K562 (cell line): Measurements from ENCODE around the gene STK32C. TPM values are rescaled to one million over a fixed set of nuclear protein-coding genes. Genes with fewer than 3 reads are reported as not detected.

Experiments
- ATAC-seq: fragments of 200-7000 bp; cut with Tn5 transposase; 3 replicates; pipeline ENCODE4 v1.9.1; 2020; ENCODE audit warnings: moderate library complexity
- Bru-seq: library from RNA; stranded (reverse); fragments of 400-500 nt; gene quantifications from one replicate; lab custom pipeline; 2021; lab: Mats Ljungman, UMichigan
- BruChase-seq, 2 experiments: library from RNA; stranded (reverse); fragments of 400-500 nt; gene quantifications; one replicate each; lab custom pipeline; 2021; lab: Mats Ljungman, UMichigan
- BruUV-seq: library from RNA; stranded (reverse); fragments of 400-500 nt; replicated peaks from 2 replicates; lab custom pipeline; 2021; lab: Mats Ljungman, UMichigan
- CTCF ChIA-PET: fragments of 300-600 bp; formaldehyde crosslinking; extraction: SDS; loops from one replicate; lab custom pipeline; 2021; ENCODE audit warnings: low intra/inter-chr PET ratio; lab: Yijun Ruan, JAX
- POLR2A ChIA-PET: fragments of 300-600, 350-650 bp; sonication (Branson Sonifier 250); formaldehyde crosslinking; extraction: SDS; loops from one replicate; lab custom pipeline; 2021; ENCODE audit warnings: antibody characterized with exemption, inconsistent platforms; lab: Yijun Ruan, JAX
- DNase-seq, 4 experiments: peaks; one replicate each; pipeline versions ENCODE4 v3.0.0 to v3.0.0-alpha.2; 2011 to 2018; ENCODE audit warnings: low spot score in 3 of 4, mixed read lengths in 3 of 4; ENCODE audit errors: extremely low read depth in 1 of 4
- FAIRE-seq: peaks from 2 replicates; lab custom pipeline; 2011; peaks lifted over from hg19 to GRCh38; lab: Jason Lieb, UNC
- H2AFZ ChIP-seq: 2 replicates; pipeline ENCODE4 v1.6.0; 2011; ENCODE audit warnings: low read depth, low read length, control low read depth, inconsistent platforms
- H3K27ac ChIP-seq: fragments of 200-600 bp; 3 replicates; pipeline ENCODE4 v1.8.0; 2011; ENCODE audit warnings: low read depth, mild to moderate bottlenecking, control low read depth, inconsistent platforms, low read length, moderate library complexity, mixed read lengths; ENCODE audit errors: extremely low read depth
- H3K27me3 ChIP-seq, 2 experiments: fragments of 300-600 bp in 1 of 2; 2 replicates in 1 of 2; 3 replicates in 1 of 2; pipeline versions ENCODE4 v1.6.0 to v1.8.0; 2011; ENCODE audit warnings: inconsistent platforms in 2 of 2, low read length in 2 of 2, mild to moderate bottlenecking in 1 of 2, mixed read lengths in 1 of 2, moderate library complexity in 1 of 2; ENCODE audit not compliant: control insufficient read depth in 2 of 2, insufficient read depth in 2 of 2
- H3K36me3 ChIP-seq: fragments of 300-600 bp; 3 replicates; pipeline ENCODE4 v1.8.0; 2011; ENCODE audit warnings: mild to moderate bottlenecking, low read length, inconsistent platforms; ENCODE audit not compliant: control insufficient read depth, insufficient read depth
- H3K4me1 ChIP-seq, 2 experiments: fragments of 200-600 bp in 1 of 2; replicated peaks in 1 of 2; 2 replicates in 1 of 2; 3 replicates in 1 of 2; pipeline versions ENCODE4 v1.5.1 to v1.8.0; 2011; ENCODE audit warnings: inconsistent platforms in 2 of 2, low read length in 2 of 2, mild to moderate bottlenecking in 1 of 2, mixed read lengths in 1 of 2, moderate library complexity in 1 of 2; ENCODE audit not compliant: control insufficient read depth in 2 of 2, insufficient read depth in 2 of 2
- H3K4me2 ChIP-seq: 2 replicates; pipeline ENCODE4 v1.6.1; 2011; ENCODE audit warnings: low read length, control low read depth, inconsistent platforms, mixed read lengths; ENCODE audit not compliant: insufficient read depth
- H3K4me3 ChIP-seq: fragments of 200-600 bp; sonication (generic), shearing (Covaris generic); 2 replicates; pipeline ENCODE4 v1.5.1; 2016; ENCODE audit warnings: control low read depth, inconsistent platforms
- H3K79me2 ChIP-seq: fragments of 200-600 bp; 3 replicates; pipeline ENCODE4 v1.8.0; 2011; ENCODE audit warnings: low read length, inconsistent platforms; ENCODE audit not compliant: control insufficient read depth, insufficient read depth
- H3K9ac ChIP-seq, 2 experiments: 2 replicates each; pipeline versions ENCODE4 v1.6.0 to v1.6.1; 2011; ENCODE audit warnings: low read depth in 2 of 2, low read length in 2 of 2, control low read depth in 1 of 2, inconsistent platforms in 1 of 2, mild to moderate bottlenecking in 1 of 2, mixed read lengths in 1 of 2; ENCODE audit not compliant: insufficient read depth in 1 of 2
- H3K9me1 ChIP-seq: one replicate; pipeline ENCODE4 v1.6.0; 2011; ENCODE audit warnings: inconsistent platforms, mild to moderate bottlenecking, low read length, moderate library complexity; ENCODE audit not compliant: control insufficient read depth, insufficient read depth
- H3K9me3 ChIP-seq: replicated peaks from 2 replicates; pipeline ENCODE4 v1.5.1; 2011; ENCODE audit warnings: low read depth, low read length, inconsistent platforms; ENCODE audit not compliant: control insufficient read depth, insufficient read depth
- H4K20me1 ChIP-seq: replicated peaks from 2 replicates; pipeline ENCODE4 v1.6.1; 2011; ENCODE audit warnings: low read length, inconsistent platforms, mixed read lengths; ENCODE audit not compliant: control insufficient read depth, insufficient read depth
- FOXA3 ChIP-seq, 2 experiments: fragments of 450-650 bp in 1 of 2; sonication (generic) in 1 of 2; formaldehyde crosslinking; IDR thresholded peaks in 1 of 2; conservative IDR thresholded peaks in 1 of 2; 2 replicates each; pipeline versions ENCODE4 v1.4.0 to v1.8.0; 2020 to 2022; ENCODE audit warnings: mild to moderate bottlenecking in 2 of 2, missing genetic modification reagents in 1 of 2
- KLF16 ChIP-seq: IDR thresholded peaks from 2 replicates; pipeline ENCODE4 v1.6.1; 2016; ENCODE audit warnings: antibody characterized with exemption
- MAFK ChIP-seq: IDR thresholded peaks from 2 replicates; pipeline ENCODE4 v1.6.1; 2011; ENCODE audit warnings: low read length, improper control_type of control experiment
- NONO ChIP-seq, 2 experiments: fragments of 200-400 bp in 1 of 2; fragments of 450-650 bp in 1 of 2; formaldehyde crosslinking in 1 of 2; IDR thresholded peaks; 2 replicates each; pipeline ENCODE4 v1.6.1; 2017; ENCODE audit warnings: low read depth in 2 of 2, mild to moderate bottlenecking in 2 of 2, moderate library complexity in 2 of 2, low read length in 1 of 2
- UBTF ChIP-seq, 2 experiments: IDR thresholded peaks; 2 replicates each; pipeline ENCODE4 v1.6.1; 2012; ENCODE audit warnings: improper control_type of control experiment in 2 of 2, low read depth in 2 of 2, low read length in 2 of 2, borderline replicate concordance in 1 of 2
- ZNF224 ChIP-seq: sonication (generic); formaldehyde crosslinking; IDR thresholded peaks from 2 replicates; pipeline ENCODE4 v1.8.0; 2022; ENCODE audit warnings: mild to moderate bottlenecking, missing genetic modification reagents
- ZNF431 ChIP-seq: sonication (generic); formaldehyde crosslinking; IDR thresholded peaks from 2 replicates; pipeline ENCODE4 v1.8.0; 2022; ENCODE audit warnings: mild to moderate bottlenecking, missing genetic modification reagents
- ZNF586 ChIP-seq: fragments of 450-650 bp; formaldehyde crosslinking; conservative IDR thresholded peaks from 2 replicates; pipeline ENCODE4 v1.4.0; 2020; ENCODE audit warnings: mild to moderate bottlenecking, moderate library complexity
- ZNF79 ChIP-seq: fragments of 250-450 bp; sonication (Bioruptor Pico); IDR thresholded peaks from 2 replicates; pipeline ENCODE4 v1.4.0; 2020; ENCODE audit warnings: low read depth, mild to moderate bottlenecking, moderate library complexity
- WGBS: fragments of 100-300 bp; shearing (Covaris generic); methylation state at CpG from one replicate; pipeline ENCODE4 v1.1.6; 2016; ENCODE audit warnings: low coverage, mixed read lengths; ENCODE audit not compliant: insufficient coverage; ENCODE audit errors: missing lambda C conversion rate; 5-methylcytosine and 5-hydroxymethylcytosine counted together
- in situ Hi-C: fragments of 300-500 bp; cut with MboI; formaldehyde crosslinking; loops from 4 replicates; pipeline ENCODE4 v1.15.0; 2018; ENCODE audit warnings: inconsistent platforms, mixed read lengths
- intact Hi-C: fragments of 100-400 bp; cut with micrococcal nuclease; formaldehyde crosslinking; loops from 2 replicates; pipeline ENCODE4 v1.14.2; 2022
- long read RNA-seq, 3 experiments: library from polyadenylated mRNA in 2 of 3; library from RNA in 1 of 3; unstranded in 2 of 3; stranded (forward) in 1 of 3; transcript quantifications; one replicate each; pipeline ENCODE4 v2.0.0, GENCODE V29; 2019 to 2022
- polyA minus RNA-seq, 3 experiments: library from RNA; depleted of rRNA, polyadenylated mRNA; stranded (reverse); fragments of >200 nt; gene quantifications; 2 replicates each; pipeline ENCODE4 v1.2.3, GENCODE V29; 2011
- polyA plus RNA-seq, 8 experiments: library from polyadenylated mRNA; depleted of rRNA in 4 of 8; stranded (reverse) in 5 of 8; unstranded in 3 of 8; fragments of >200 nt; fragmentation: Nextera tagmentation in 2 of 8; fragmentation: Illumina TruSeq in 1 of 8; extraction: Ambion mirVana in 2 of 8; extraction: Trizol in 1 of 8; gene quantifications; 2 replicates each; pipeline versions ENCODE4 v1.2.1 to v1.2.3, GENCODE V29; 2011 to 2014; ENCODE audit warnings: inconsistent platforms in 1 of 8, missing spikeins in 1 of 8
- total RNA-seq, 7 experiments: library from RNA; depleted of rRNA in 6 of 7; stranded (reverse); fragments of >200 nt in 6 of 7; fragmentation: Illumina TruSeq in 2 of 7; extraction: Trizol in 2 of 7; gene quantifications; 2 replicates each; pipeline versions ENCODE4 v1.2.1 to v1.2.3, GENCODE V29; 2011 to 2021; ENCODE audit warnings: low replicate concordance in 1 of 7
- TF ChIP-seq, protein P1 (sequence below): fragments of 250-450 bp; sonication (Bioruptor Pico); IDR thresholded peaks from 2 replicates; pipeline ENCODE4 v1.5.0; 2020; ENCODE audit warnings: mild to moderate bottlenecking

STK32C gene
- 6.5 and 11.6 TPM in 2 replicates for total RNA-seq (2011; cell fraction: chromatin; rRNA removed; ENCODE audit: low replicate concordance)
- 13.8 and 19.2 TPM in 2 replicates for total RNA-seq (2011; cell fraction: nucleolus; rRNA removed)
- total RNA-seq (2011; cell fraction: nucleoplasm; rRNA removed) = 12.1 and 15.1 TPM in 2 replicates
- total RNA-seq (2014; rRNA removed) (15.4 and 20.6 TPM in 2 replicates), total RNA-seq (2014; rRNA removed; fragmentation: Illumina TruSeq; extraction: Trizol) (4.5 and 5.1 TPM in 2 replicates), total RNA-seq (2015; rRNA removed; fragmentation: Illumina TruSeq; extraction: Trizol) (6.5 and 8.3 TPM in 2 replicates), total RNA-seq (2021) (11.5 and 14.1 TPM in 2 replicates), polyA plus RNA-seq (2011; rRNA removed) (8.2 and 8.9 TPM in 2 replicates), polyA plus RNA-seq (2014; fragmentation: Illumina TruSeq; extraction: Trizol) (4.7 and 9.7 TPM in 2 replicates), polyA plus RNA-seq (2014; fragmentation: Nextera tagmentation; extraction: Ambion mirVana) (1 to 10 TPM; 1.5 to 2.4 TPM), polyA plus RNA-seq (2014; rRNA removed) (18.5 and 20.9 TPM in 2 replicates), polyA minus RNA-seq (2011; rRNA and poly(A)+ RNA removed) (4.0 and 5.7 TPM in 2 replicates), Bru-seq, nascent RNA (percentile 47 among the genes with signal in this experiment), BruChase-seq, experiment 1, labeled RNA remaining after a 2-hour chase (percentile 39 among the genes with signal in this experiment), BruChase-seq, experiment 2, labeled RNA remaining after a 6-hour chase (percentile 36 among the genes with signal in this experiment)
- polyA plus RNA-seq (2011; cell fraction: cytosol; rRNA removed) = 5.6 and 6.4 TPM in 2 replicates
- 12.3 and 14.7 TPM in 2 replicates for polyA plus RNA-seq (2011; cell fraction: nucleus; rRNA removed)
- 11.5 and 18.9 TPM in 2 replicates for polyA plus RNA-seq (2012)
- 3.5 and 3.9 TPM in 2 replicates for polyA minus RNA-seq (2011; cell fraction: cytosol; rRNA and poly(A)+ RNA removed)
- 8.2 and 8.3 TPM in 2 replicates for polyA minus RNA-seq (2011; cell fraction: nucleus; rRNA and poly(A)+ RNA removed)
- long read RNA-seq, experiment 1, partial matches to known transcripts = 17 of 36 reads
- long read RNA-seq, experiment 1, other reads (novel, unspliced or antisense) = 9 of 36 reads
- long read RNA-seq, experiment 2, transcript STK32C-202 (2 exons, 733 nt) = major isoform, 6 of 15 reads
- long read RNA-seq, experiment 2, partial matches to known transcripts = 1 of 15 reads
- long read RNA-seq, experiment 2, other reads (novel, unspliced or antisense) = 4 of 15 reads
- long read RNA-seq, experiment 3, partial matches to known transcripts = 0 of 6 reads
- long read RNA-seq, experiment 3, other reads (novel, unspliced or antisense) = 4 of 6 reads

DNA sequence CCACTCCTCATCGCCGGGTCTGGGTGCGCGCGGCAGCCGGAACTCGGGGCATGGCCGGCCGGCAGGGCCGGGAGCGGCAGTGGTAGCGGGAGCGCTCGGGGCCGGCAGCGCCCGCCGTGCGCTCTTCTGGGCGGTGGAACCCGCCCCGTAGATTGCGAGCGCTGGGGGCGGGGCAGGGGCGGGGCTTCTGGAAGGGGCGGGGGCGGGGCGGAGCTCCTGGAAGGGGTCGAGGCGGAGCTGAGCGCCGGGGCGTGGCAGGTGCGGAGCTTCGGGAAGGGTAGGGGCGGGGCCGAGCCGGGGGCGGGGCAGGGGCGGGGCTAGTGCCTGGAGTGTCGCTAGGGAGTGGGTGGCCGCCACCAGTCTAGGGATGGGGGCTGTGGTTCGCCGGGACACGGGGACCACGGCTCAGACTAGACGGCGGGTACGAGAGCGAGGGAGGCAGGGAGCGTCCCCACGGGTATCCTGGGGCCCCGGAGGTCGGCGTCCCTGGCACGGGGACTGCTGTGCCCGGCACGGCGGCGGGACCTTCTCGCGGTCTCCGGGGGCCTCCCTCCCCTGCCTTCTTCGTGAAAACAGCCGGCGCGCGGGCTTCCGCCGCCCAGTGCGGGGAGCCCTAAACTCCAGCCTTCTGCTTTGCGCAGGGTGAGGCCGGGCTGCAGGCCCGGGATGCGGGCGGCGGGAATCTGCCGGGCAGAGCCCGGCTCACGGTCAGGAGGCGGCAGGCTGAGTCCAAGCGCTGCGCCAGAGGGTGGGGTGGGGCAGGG is at the start of gene STK32C:
TSS of gene STK32C (minus strand) at position 128 of the 764 bp plus-strand sequence. CDS start at position 11, 117 bp downstream.
- in situ Hi-C loops = no loop called here
- TF ChIP-seq ZNF224 (no peak), NONO (IDR thresholded peaks at IDR 0.05; ENCODE audit: low read depth in 2 of 2, low read length in 1 of 2) (no peak), KLF16 (no peak), ZNF79 (CRISPR knock-in tag) (no peak), FOXA3 (CRISPR knock-in tag; conservative IDR thresholded peaks at IDR 0.05 in 1 of 2, IDR thresholded peaks at IDR 0.05 in 1 of 2) (no peak), MAFK (no peak), ZNF586 (CRISPR knock-in tag) (no peak), UBTF (IDR thresholded peaks at IDR 0.05; ENCODE audit: borderline replicate concordance in 1 of 2, low read depth in 2 of 2, low read length in 2 of 2) (0 out of 4 replicates have a peak, but pooled peaks of 1 of the 2 experiments have one; percentile 34), ZNF431 (CRISPR knock-in tag) (no peak)
- TF ChIP-seq, protein P1, sequence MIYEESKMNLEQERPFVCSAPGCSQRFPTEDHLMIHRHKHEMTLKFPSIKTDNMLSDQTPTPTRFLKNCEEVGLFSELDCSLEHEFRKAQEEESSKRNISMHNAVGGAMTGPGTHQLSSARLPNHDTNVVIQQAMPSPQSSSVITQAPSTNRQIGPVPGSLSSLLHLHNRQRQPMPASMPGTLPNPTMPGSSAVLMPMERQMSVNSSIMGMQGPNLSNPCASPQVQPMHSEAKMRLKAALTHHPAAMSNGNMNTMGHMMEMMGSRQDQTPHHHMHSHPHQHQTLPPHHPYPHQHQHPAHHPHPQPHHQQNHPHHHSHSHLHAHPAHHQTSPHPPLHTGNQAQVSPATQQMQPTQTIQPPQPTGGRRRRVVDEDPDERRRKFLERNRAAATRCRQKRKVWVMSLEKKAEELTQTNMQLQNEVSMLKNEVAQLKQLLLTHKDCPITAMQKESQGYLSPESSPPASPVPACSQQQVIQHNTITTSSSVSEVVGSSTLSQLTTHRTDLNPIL = no peak

More for the DNA sequence above, at the start of gene STK32C:
- Histone ChIP-seq H3K9me1 (no peaks in the 10 kb centered on the region), H3K27ac (no peak within 1 kb of the TSS), H2AFZ (peak within 1 kb of the TSS; percentile 90), H3K79me2 (no peaks in the 10 kb centered on the region), H3K27me3 (peaks cover 29 to 41% of the 10 kb centered on the region in 2 experiments), H3K4me3 (peak within 1 kb of the TSS; percentile 50), H3K9ac (peak within 1 kb of the TSS in 1 of 2 experiments; percentile 87; a peak in 3 of 4 replicates), H3K9me3 (no peaks in the 10 kb centered on the region), H3K4me2 (peak within 1 kb of the TSS; percentile 76; the same call in 1 of the 2 replicates), H3K36me3 (no peaks in the 10 kb centered on the region), H3K4me1 (peaks cover 10 to 44% of the 10 kb centered on the region in 2 experiments), H4K20me1 (no peaks in the 10 kb centered on the region)
- CTCF ChIA-PET = no interaction called here
- intact Hi-C loops = no loop called here
- 0% methylated on average over 12 of the region's 84 CpGs for WGBS
- BruUV-seq = no TSS peak
- ATAC-seq (peak; percentile 92), FAIRE-seq (no peak), DNase-seq (peak; percentile 82 to 98 (median 96))
- POLR2A ChIA-PET = no interaction called here
